Measurements from ENCODE around the gene TCF4.

DNA sequence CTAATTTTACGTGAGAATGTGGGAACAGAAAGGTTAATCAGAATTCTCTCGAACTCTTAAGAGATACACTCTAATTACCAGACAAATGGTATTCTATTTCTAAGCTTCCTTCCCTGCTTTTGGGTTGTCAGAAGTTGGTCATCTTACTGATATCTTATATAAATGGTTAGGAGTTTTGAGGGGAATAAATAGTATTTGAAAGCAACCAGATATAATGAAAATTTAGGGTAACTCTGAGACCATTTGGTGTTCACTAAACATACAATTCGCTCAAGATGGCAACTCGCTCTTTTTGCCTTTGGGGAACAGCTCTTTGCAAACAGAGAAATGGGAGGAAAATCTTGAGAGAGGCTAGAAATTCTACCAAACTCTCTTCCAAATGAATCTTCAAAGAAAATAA, 250.9 kb downstream of the TCF4 start:
- TF ChIP-seq, protein P1, sequence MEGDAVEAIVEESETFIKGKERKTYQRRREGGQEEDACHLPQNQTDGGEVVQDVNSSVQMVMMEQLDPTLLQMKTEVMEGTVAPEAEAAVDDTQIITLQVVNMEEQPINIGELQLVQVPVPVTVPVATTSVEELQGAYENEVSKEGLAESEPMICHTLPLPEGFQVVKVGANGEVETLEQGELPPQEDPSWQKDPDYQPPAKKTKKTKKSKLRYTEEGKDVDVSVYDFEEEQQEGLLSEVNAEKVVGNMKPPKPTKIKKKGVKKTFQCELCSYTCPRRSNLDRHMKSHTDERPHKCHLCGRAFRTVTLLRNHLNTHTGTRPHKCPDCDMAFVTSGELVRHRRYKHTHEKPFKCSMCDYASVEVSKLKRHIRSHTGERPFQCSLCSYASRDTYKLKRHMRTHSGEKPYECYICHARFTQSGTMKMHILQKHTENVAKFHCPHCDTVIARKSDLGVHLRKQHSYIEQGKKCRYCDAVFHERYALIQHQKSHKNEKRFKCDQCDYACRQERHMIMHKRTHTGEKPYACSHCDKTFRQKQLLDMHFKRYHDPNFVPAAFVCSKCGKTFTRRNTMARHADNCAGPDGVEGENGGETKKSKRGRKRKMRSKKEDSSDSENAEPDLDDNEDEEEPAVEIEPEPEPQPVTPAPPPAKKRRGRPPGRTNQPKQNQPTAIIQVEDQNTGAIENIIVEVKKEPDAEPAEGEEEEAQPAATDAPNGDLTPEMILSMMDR (conservative IDR thresholded peaks at IDR 0.05; ENCODE audit: low read depth, low read length): no peak
- no peak for TF ChIP-seq EZH2 (IDR thresholded peaks at IDR 0.05; ENCODE audit: borderline replicate concordance, low read depth, low read length, poor library complexity, severe bottlenecking)

All from A673 (cell line).